ENCODE data around the gene ELMO1. TPM values are rescaled to one million over a fixed set of nuclear protein-coding genes. Genes with fewer than 3 reads are reported as not detected.

Gene ELMO1
- total and polyA plus RNA-seq, 4 donors, result 6.7 to 51.5 (median 14.8) TPM

GRCh38 chr7:37018954-37019353 lies 429.7 kb downstream of the ELMO1 start:
- no peak overlapping the region for H3K4me3 ChIP-seq (ENCODE audit: low read depth in 1 of 3, low read length in 3 of 3)
- no peak overlapping the region for H3K9ac ChIP-seq (ENCODE audit: low read depth in 1 of 2, low read length in 2 of 2)
- H3K27me3 ChIP-seq (ENCODE audit: control insufficient read depth in 4 of 4, insufficient read depth in 4 of 4, low read length in 3 of 4), result no peaks in the 10 kb centered on the region
- no peak overlapping the region for H3K27ac ChIP-seq (ENCODE audit: low read depth in 1 of 2, low read length in 2 of 2)
- no peak for TF ChIP-seq REST (IDR thresholded peaks at IDR 0.05)
- TF ChIP-seq SP1 (IDR thresholded peaks at IDR 0.05), result no peak
- TF ChIP-seq HNF4G (IDR thresholded peaks at IDR 0.05), result no peak
- no peak for TF ChIP-seq HNF4A (conservative IDR thresholded peaks at IDR 0.05)
- TF ChIP-seq JUND (IDR thresholded peaks at IDR 0.05), result no peak
- no peak for TF ChIP-seq EGR1 (IDR thresholded peaks at IDR 0.05; ENCODE audit: low read depth in 2 of 2)
- no peak for TF ChIP-seq RXRA (IDR thresholded peaks at IDR 0.05)
- TF ChIP-seq NR2F2 (IDR thresholded peaks at IDR 0.05), result no peak
- DNase-seq (ENCODE audit: low spot score), result no peak
- no peaks in the 10 kb centered on the region for H3K36me3 ChIP-seq (ENCODE audit: control insufficient read depth in 4 of 4, insufficient read depth in 3 of 4, low read depth in 1 of 4, low read length in 3 of 4)
- WGBS, result 93% methylated on average over 2 of the region's 2 CpGs
- peaks cover 6 to 16% (median 11%) of the 10 kb centered on the region in 4 donors for H3K4me1 ChIP-seq (ENCODE audit: control insufficient read depth in 4 of 4, insufficient read depth in 4 of 4, low read length in 3 of 4)
- no peaks in the 10 kb centered on the region for H3K9me3 ChIP-seq (ENCODE audit: control insufficient read depth in 4 of 4, low read length in 3 of 4)

- Histone ChIP-seq H3K4me3 (ENCODE audit: low read depth in 1 of 3, low read length in 3 of 3) (no peak overlapping the region), H3K4me1 (ENCODE audit: control insufficient read depth in 4 of 4, insufficient read depth in 4 of 4, low read length in 3 of 4) (peaks cover 6 to 16% (median 11%) of the 10 kb centered on the region in 4 donors), H3K9me3 (ENCODE audit: control insufficient read depth in 4 of 4, low read length in 3 of 4) (no peaks in the 10 kb centered on the region), H3K36me3 (ENCODE audit: control insufficient read depth in 4 of 4, insufficient read depth in 3 of 4, low read depth in 1 of 4, low read length in 3 of 4) (peaks cover 0 to 16% (median 6%) of the 10 kb centered on the region in 4 donors), H3K9ac (ENCODE audit: low read depth in 1 of 2, low read length in 2 of 2) (no peak overlapping the region), H3K27me3 (ENCODE audit: control insufficient read depth in 4 of 4, insufficient read depth in 4 of 4, low read length in 3 of 4) (no peaks in the 10 kb centered on the region), H3K27ac (ENCODE audit: low read depth in 1 of 2, low read length in 2 of 2) (peak overlapping the region; percentile 54 to 82)
- DNase-seq (ENCODE audit: low spot score), result no peak
- 83% methylated on average over 10 of the region's 10 CpGs for WGBS
- TF ChIP-seq RAD21 (IDR thresholded peaks at IDR 0.05) (no peak), GABPA (IDR thresholded peaks at IDR 0.05 in 1 of 2, conservative IDR thresholded peaks at IDR 0.05 in 1 of 2) (peak in 1 of 2 donors; percentile 9), JUND (IDR thresholded peaks at IDR 0.05) (peak in 1 of 2 donors; percentile 4), ZBTB33 (IDR thresholded peaks at IDR 0.05) (no peak), REST (IDR thresholded peaks at IDR 0.05) (no peak), FOXA2 (IDR thresholded peaks at IDR 0.05) (peak; percentile 44), YY1 (IDR thresholded peaks at IDR 0.05) (no peak), EGR1 (IDR thresholded peaks at IDR 0.05; ENCODE audit: low read depth in 2 of 2) (no peak), FOXA1 (IDR thresholded peaks at IDR 0.05) (peak; percentile 43)
These were observed 432.4 kb downstream of the ELMO1 start for GRCh38 chr7:37016064-37016878.

Data from liver (tissue), 9 donors.